ENCODE measurements around the gene ERICH2.

The ERICH2 gene

DNA sequence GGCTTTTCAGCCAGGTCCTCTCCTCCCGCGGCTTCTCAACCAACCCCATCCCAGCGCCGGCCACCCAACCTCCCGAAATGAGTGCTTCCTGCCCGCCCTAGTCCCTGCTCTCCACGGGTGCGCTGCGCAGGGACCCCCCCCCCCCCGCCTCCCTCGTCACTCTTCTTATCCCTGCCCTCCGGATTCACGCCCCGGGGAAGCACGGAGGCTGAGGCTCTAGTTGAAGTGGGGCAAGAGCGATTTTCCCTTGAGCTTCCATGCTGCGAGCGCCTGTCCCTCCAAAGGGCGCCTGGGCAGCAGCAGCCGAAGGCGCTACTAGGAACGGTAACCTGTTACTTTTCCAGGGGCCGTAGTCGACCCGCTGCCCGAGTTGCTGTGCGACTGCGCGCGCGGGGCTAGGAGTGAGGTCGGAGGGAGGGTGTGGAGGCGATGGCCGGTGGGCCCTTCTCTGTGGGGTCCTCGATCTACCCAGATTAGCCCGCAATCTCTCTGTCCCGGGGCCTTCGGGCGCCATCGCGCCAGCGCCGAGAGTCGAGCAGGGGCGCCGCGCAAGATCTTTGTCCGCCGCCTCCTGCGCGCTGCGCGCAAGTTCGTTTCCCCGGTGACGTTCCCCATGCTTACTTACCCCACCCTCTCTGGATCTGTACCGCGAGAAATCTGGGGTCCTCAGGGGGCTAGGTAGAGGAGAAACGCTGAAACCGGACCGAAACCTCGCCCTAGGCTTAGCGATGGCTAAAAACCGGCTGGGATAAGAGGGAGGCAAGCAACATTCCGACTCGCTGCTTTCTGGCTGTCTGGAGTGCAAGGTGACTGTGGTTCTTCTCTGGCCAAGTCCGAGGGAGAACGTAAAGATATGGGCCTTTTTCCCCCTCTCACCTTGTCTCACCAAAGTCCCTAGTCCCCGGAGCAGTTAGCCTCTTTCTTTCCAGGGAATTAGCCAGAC is 47.2 kb downstream of the ERICH2 start:
- DNase-seq (ENCODE audit: low spot score): no peak

DNA sequence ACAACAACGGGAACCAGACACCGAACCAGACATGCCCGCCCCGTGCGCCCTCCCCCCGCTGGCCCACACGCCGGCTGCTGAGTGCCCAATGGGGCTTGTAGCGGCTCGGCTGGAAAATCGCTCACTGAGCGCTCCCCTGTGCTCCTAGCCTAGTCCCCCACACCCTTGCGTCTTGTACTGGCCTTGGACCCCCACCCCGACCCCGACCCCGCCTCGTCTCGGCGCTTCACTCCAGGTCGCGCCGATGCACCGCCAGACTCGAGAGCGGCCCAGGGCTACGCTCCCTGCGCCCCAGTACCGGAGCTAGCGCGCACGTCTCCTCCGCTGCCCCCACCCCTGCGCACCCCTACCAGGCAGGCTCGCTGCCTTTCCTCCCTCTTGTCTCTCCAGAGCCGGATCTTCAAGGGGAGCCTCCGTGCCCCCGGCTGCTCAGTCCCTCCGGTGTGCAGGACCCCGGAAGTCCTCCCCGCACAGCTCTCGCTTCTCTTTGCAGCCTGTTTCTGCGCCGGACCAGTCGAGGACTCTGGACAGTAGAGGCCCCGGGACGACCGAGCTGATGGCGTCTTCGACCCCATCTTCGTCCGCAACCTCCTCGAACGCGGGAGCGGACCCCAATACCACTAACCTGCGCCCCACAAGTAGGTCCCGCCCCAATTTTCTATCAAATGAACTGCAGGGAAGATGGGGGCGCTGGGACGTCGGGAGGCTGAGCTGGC is 48.0 kb downstream of the ERICH2 start:
- no peak for DNase-seq (ENCODE audit: low spot score)

DNA sequence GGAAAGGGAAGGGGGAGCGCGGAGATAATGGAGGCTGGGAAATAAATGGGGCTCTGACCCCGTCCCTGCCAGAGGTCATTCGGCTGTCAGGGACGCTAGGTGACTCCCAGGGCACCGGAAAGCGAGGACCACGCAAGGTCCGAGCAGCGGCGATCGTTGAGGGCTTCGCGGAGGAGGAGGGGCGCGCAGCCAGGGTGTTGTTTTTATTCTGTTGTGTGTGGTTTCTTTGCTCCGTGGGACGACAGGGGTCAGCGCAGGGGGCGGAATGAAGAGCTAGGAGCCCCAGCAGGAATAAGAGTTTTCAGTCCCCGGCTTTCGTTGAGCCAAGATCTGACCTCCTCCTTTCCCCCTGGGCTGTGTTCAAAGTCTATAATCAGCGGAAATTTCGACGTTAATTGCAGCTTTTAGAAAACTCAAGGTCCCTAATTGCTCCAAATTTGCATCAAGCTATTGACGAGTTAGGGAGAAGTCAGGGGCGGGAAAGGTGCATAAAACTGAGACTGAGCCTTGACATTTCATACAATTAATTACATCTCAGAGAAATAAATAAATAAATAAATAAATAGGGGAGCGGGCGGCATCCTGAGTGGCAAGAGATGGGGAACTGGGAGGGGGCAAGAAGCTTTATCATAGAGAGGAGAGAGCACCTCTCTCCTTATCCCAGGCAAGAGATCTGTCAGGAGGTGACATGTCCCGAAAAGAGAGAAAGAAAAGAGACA is 48.7 kb downstream of the ERICH2 start:
- DNase-seq (ENCODE audit: low spot score): no peak

DNA sequence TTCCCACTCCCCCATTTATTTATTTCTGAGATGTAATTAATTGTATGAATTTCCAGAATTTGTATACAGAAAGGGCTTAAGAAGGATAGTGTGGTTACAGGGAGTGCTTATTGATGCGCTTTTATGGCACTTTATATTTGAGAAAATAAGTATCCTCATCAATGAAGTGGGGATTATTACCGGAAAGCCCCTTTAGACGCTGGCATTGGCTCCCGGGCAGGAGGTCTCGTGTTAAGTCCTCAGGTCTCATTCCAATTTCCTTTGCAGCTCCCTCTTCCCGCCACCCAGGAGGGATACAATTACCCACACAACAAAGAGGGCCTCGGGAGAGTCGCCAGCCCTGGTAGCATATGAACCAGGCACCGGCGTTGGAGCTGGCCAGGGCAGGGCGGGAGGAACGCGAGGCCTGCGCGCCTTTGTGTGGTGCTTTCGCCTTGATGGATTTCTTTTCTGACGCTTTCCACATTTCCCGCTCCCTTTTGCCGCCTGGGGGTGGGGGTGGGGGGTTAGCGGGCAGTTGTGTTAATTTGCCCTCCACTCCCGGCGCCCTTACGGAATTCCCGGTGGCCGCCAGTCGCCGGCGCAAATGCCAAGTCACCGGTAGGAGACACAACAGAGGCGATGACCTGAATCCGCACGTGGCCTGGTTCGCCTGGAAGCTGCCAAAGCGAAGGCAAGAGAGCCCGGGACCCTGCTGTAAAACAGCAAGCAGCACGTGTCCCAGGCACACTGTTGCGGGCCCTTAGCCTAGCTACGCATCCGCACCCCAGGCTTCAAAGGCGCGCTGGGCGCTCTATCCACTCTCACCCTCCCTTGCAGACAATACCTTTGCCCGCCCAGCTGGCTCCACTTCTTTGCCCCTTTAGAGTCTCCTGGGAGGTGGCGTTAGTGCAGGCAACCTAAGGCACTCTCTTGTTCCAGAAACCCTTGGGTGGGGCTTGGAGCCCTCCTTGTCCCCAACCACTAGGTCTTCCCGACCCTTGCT is 49.8 kb downstream of the ERICH2 start:
- DNase-seq (ENCODE audit: low spot score): no peak

DNA sequence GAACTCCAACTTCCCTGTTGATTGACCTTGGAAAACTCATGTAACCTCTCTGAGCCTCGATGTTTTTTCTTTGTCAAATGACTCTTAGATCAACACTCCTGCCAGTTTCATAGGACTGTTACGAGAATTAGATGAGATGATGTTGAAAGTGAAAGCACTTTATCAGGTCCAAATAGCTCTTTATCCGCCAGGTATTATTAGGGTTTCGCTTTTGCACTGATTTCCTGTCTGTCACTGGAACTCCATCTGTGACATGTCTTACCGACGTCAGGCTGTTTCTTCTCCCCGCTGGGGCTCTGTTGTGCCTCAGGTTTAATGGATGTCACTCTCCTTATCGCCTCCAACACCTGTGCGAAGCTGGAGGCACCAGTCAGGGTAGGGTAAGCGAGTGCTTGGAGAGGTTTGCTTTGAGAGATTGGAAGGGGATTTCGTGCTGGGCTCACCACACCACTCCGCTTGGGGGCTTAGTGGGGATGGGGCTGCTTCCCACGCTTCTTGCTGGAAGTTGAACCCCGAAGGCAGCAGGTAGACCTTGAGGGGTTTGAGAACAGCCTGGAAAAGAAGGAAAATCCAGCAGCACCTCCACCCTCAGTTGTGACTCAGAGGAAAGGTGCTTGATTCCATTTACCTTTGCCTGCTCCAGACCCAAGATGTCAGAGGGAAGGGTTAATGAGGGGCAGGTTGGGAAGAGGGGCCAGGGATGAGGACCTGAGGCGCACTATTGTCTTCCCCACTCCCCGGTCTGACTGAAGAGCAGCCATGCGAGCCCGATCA is 50.8 kb downstream of the ERICH2 start:
- DNase-seq (ENCODE audit: low spot score): no peak

DNA sequence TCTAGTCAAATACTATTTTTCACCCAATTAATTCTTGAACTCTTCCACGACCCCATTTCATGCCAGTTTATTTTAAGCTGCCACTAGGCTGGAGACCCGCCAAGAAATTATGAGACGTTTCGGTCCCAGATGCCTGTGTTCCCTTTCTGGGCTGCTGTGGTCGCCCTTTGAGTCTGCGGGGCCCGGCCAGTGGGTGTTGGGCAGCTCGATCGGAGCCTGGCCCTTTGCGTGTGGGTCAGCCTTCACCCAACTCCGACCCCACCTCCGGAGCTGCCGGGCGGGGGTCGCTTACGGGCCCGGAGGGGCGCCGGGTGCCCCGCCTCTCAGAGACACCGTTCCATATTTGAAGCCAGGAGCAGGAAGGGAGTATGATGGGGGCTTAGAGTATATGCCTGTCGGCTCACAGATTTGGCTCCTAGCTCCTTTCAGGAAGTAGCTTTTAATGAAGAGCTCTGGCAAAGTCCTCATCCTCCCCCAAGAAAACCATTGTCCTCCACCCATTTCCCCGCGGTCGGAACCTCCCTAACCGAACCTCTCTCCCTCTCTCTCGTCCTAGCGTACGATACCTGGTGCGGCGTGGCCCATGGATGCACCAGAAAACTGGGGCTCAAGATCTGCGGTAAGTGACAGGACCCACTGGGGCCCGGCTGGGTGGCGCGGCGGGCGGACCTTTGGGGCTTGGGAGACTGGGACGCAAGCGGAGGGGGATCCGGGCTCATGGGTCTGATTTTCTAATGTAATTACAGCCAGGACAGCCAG is 51.5 kb downstream of the ERICH2 start:
- no peak for DNase-seq (ENCODE audit: low spot score)

DNA sequence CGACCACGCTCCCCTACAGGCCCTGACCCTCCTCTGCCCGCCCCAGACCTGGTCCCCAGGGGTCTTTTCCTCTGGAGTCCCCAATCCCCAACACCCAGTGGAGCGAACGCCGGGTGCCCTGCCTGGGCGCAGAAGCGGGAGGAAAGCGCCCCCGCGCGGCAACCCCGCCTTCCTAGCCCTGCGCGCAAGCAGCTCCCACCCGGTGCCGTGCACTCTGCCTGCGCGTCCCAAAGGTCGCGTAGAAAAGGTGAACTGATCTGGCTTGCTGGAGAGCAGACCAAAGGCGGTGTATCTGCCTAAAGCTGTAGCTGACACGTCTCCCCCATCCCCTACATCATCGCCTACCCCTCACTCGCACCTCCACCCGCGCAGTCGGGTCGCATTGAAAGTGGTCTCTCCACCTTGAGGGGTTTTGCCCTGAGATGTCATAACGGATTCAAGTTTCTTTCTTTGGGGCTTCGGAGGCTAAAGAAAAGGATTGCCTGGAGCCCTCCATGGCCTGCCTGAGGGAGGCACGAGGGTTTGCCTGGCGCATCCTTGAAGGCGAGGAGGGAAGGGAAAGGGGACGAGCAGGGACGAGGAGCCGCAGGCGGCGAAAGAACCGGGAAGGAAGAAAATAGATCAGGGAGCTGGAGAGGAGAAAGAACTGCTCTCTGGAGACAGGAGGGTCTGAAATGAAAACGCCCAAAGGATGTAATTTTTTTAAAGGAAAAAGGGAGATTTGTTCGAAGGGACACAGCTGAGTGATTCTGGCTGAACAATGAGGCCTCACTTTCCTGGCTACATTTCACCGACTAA is 52.3 kb downstream of the ERICH2 start:
- no peak for DNase-seq (ENCODE audit: low spot score)

DNA sequence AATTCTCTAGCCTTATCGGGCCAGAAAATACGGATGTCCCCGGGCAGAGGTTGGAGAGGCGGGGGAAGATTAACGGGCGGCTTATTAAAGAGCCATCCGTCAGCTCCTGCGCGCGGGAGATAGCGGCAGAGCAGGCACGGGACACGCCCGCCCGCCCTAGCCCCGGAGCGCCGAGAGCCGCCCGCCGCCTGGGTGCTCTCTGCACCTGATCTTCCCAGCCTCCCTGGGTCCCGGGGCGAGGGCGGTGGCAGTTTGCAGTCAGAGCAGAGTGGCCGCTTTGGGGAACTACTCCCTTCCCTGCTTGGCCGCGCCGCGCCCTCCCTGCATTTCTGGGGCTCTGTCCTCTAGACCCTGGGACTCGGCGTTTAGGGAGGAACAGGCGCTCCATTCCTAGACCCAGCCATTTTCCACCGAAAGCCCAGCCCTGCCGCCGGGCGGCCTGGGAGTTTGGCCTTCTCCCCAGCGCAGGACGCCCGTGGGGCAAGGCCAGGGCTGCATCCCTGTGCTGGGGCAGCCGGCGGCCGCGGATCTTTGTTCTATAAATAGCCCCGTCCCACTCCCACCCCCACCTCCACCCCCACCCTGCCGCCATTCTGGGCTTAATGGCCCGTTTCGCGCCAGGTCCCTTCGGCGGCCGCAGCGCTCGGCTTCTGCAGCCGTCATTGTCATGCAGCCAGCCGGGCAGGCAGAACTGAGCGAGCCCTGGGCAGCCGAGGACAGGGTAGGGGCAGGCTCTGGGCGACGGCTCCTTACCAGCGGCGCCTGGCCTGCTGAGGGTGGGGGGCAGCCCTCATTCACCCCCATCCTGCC is 53.1 kb downstream of the ERICH2 start:
- DNase-seq (ENCODE audit: low spot score): no peak

DNA sequence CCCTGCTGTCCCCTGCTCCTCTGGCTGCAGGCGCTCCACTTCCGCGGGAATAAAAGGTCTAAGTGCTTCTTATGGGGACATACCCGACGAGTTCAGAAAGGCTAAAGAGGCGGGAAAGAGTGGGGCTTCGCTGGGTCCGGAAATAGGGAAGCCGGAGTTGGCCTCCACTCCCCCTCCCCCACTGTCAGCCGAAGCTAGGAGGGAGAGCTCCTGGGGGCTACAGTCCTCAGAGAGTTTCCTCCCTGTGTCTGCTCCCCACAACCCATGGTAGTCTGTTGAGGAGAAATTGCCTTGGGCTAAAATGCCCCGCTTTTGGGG is 53.7 kb downstream of the ERICH2 start:
- DNase-seq (ENCODE audit: low spot score): no peak

DNA sequence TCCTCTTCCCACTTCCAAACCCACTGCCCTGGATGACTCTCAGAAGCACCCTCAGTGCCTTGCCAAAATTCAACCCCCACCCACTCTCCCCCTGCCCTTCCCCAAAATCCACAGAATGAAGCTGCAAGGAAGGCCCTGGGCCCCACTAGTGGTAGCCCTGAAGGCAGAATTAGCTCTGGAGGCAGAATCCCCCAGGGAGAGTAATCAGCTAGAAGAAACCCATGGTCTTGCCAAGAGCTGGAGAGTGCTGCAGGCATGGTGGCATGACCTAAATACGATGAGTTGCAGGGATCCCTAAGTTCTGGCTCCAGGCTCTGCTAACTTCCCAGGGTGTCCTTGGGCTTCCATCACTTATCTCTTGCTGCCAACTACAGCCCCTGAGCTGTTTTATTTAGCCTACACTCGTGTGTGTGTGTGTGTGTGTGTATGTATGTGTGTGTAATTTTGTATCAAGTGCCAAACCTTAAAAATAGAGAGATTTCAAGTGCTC is 54.4 kb downstream of the ERICH2 start:
- no peak for DNase-seq (ENCODE audit: low spot score)

DNA sequence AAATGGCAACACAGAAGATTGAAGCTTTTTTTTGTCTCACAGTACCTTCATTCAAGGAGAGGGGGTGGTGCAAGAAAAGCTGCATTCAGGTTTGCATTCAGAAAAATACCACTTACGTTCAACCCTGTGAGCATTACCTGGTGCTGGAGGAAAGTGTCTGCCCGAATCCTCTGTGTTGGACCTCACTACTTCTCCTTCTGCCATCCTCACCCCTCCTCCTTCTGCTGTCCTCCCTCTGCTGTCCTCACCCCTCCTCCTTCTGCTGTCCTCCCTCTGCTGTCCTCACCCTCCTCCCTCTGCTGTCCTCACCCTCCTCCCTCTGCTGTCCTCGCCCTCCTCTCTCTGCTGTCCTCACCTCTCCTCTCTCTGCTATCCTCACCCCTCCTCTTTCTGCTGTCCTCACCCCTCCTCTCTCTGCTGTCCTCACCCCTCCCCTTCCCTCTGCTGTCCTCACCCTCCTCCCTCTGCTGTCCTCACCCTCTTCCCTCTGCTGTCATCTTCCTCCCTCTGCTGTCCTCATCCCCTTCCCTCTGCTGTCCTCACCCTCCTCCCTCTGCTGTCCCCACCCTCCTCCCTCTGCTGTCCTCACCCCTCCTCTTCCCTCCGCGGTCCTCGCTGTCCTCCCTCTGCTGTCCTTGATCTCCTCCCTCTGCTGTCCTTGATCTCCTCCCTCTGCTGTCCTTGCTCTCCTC is 57.8 kb downstream of the ERICH2 start:
- DNase-seq (ENCODE audit: low spot score): no peak

DNA sequence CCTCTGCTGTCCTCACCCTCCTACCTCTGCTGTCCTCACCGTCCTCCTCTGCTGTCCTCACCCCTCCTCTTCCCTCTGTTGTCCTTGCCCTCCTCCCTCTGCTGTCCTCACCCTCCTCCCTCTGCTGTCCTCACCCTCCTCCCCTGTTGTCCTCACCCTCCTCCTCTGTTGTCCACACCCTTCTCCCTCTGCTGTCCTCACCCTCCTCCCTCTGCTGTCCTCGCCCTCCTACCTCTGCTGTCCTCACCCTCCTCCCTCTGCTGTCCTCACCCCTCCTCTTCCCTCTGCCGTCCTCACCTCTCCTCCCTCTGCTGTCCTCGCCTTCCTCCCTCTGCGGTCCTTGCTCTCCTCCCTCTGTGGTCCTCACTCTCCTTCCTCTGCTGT is 58.3 kb downstream of the ERICH2 start:
- DNase-seq (ENCODE audit: low spot score): no peak

DNA sequence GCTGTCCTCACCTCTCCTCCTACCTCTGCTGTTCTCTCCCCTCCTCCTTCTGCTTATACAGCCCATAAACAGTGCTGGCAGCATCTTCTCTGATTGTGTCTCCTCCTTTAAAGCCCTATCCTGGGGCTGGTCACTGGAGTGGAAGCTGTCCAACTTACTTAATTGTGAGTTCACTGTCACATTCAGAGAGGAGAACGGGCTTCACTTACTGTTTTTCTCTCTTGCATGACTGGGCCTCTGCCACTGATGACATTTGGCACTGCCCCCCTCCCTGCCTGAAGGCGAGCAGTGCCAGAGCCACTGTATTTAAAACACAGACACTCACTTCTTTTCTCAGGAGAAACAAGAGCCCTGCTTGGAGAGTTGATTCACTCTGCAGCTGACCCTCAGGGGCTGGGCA is 58.9 kb downstream of the ERICH2 start:
- no peak for DNase-seq (ENCODE audit: low spot score)

DNA sequence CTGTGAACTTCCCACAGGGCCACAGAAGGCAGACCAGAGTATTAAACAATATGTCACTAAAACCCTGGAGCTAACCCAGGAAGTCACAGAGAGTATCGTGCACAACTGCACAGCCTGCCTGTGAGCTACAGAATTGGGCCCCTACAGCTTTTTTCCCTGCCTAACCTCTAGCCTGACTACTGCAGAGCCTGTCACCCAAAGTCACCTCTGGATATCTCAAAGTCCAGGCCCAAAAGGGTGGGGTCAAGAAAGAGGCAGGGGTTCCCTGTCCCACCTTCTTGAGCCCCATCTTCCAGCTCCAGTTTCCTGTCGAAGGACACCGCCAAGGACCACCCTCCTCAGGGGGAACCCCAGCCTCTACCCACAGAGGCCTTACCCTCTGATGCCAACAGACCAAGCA is 60.0 kb downstream of the ERICH2 start:
- no peak for DNase-seq (ENCODE audit: low spot score)

DNA sequence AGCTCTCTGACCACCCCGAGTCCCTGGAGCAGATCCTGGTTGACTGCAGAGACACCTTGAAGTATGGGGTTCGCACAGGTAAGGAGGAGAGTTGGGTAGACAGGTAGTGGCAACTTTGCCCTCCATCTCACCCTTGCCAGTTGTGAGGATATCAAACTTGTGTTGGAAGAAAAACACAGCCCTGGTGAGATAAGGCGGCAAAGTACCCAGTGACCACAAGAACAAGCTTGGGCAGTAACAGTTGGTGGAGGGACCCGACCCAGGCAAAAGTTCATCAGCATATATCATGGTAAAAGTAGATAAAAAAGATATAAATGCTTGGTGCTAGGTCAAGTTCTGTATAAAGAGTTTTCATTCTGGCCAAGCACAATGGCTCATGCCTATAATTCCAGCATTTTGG is 60.9 kb downstream of the ERICH2 start:
- DNase-seq (ENCODE audit: low spot score): no peak

DNA sequence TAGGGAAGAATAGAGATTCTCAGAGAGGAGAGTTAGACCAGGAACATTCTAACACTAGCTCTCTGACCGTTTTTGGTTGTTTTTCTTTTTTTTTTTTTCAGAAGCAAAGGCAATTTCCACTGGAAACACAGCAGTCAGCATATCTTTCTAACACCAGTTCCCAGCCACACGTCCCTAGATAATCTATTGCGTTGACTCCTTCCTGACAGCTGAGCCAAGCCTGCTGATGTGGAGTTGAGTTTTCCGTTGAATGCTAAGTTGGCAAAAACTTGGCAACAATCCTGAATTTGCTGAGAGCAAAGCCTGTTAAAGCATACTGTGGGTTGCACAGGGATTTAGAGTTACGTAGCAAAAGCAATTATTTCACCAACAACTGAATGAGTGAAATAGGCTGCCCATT is 65.8 kb downstream of the ERICH2 start:
- no peak for DNase-seq (ENCODE audit: low spot score)

DNA sequence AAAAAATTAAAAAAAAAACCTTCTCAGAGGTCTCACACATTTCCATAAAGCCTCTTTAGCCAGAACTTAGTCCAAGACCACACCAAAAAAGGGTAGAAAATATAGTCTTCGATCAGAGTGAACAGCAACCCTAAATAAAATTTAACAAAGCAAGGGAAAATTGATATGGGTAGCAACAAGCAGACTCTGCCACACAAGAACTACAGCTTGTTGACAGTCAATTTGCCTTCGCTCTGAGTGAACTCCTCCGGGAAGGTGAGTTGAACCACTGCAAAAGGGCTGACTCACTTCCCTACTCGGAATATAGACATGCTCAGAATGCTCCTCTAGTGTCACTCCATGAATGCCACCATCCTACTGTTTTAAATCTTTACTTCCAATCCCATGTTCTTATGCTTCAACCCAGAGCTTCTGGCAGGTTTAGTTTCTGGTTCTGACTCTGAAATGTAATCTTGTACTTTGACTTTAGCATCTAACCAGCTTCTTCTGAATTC is 70.6 kb downstream of the ERICH2 start:
- DNase-seq (ENCODE audit: low spot score): no peak
